Ishikawa (cell line): ENCODE results near the gene NGDN.

Experiments used
- EP300 ChIP-seq: IDR thresholded peaks from 2 replicates; pipeline ENCODE4 v1.6.1; 2012; ENCODE audit warnings: borderline replicate concordance
- NFIC ChIP-seq: IDR thresholded peaks from 2 replicates; pipeline ENCODE4 v1.6.1; 2012

DNA sequence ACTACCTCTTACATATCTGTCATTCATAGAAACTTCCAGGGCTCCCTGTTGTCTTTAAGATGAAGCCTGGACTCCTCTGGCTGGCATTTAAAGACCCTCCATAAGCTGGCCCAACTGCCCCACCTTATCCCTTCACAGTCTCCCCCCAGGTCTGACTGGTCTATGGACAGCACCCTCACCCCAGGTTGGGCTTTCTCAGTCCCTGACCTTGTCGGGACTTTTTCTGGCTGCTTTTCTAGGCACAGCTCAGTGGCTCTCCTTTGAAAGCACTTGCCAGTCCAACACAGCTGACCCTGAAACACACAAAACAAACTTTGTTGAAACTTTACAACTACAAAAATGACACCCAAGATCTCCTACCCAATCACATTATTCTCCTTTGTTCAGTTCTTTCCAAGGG, 20.2 kb upstream of the NGDN start:
- TF ChIP-seq NFIC (no peak), EP300 (no peak)
